ENCODE data around the gene HS3ST4. TPM values are rescaled to one million over a fixed set of nuclear protein-coding genes. Genes with fewer than 3 reads are reported as not detected.

HS3ST4 gene
- total and polyA plus RNA-seq, 2 donors (not counting 3 experiments of a cell fraction or from before 2014, with no cell fraction given), result not detected

- intact Hi-C loops (cut with micrococcal nuclease), result no loop called here
- dilution Hi-C loops (cut with MboI; ENCODE audit: extremely low pct_ligation_motif_present, low sequenced_read_pairs), result no loop called here
- Histone ChIP-seq H2AFZ (ENCODE audit: low read depth, low read length) (no peak overlapping the region), H3K79me2 (ENCODE audit: control insufficient read depth, insufficient read depth, low read length) (no peaks in the 10 kb centered on the region), H3K9me1 (replicated peaks; ENCODE audit: control insufficient read depth, extremely low read depth, insufficient read depth, low read length) (no peaks in the 10 kb centered on the region), H3K9me3 (replicated peaks; ENCODE audit: control insufficient read depth, insufficient read depth, low read length) (no peaks in the 10 kb centered on the region), H3K4me3 (replicated peaks in 1 of 3; ENCODE audit: insufficient read depth in 1 of 3, low read depth in 1 of 3, low read length in 3 of 3) (no peak overlapping the region), H3K9ac (replicated peaks; ENCODE audit: extremely low read depth, insufficient read depth, low read length) (no peak overlapping the region), H3K27me3 (ENCODE audit: control insufficient read depth in 2 of 2, insufficient read depth in 2 of 2, low read length in 2 of 2) (no peaks in the 10 kb centered on the region), H3K27ac (ENCODE audit: insufficient read depth, low read depth, low read length) (no peak overlapping the region), H4K20me1 (replicated peaks; ENCODE audit: control insufficient read depth, extremely low read depth, insufficient read depth, low read length) (no peaks in the 10 kb centered on the region), H3K4me2 (ENCODE audit: insufficient read depth, low read length) (no peak overlapping the region), H3K4me1 (ENCODE audit: control insufficient read depth, extremely low read depth, insufficient read depth, low read length) (no peaks in the 10 kb centered on the region), H3K36me3 (ENCODE audit: control insufficient read depth in 2 of 2, extremely low read depth in 1 of 2, insufficient read depth in 2 of 2, low read length in 2 of 2) (no peaks in the 10 kb centered on the region)
- TF ChIP-seq GATA2 (IDR thresholded peaks at IDR 0.05; ENCODE audit: insufficient read depth, insufficient read length, low read depth, low read length) (no peak), JUN (IDR thresholded peaks at IDR 0.05; ENCODE audit: borderline replicate concordance, insufficient read depth, insufficient read length, low read depth) (no peak), CTCF (IDR thresholded peaks at IDR 0.05; ENCODE audit: extremely low read depth in 1 of 2, insufficient read depth in 1 of 2, low read depth in 1 of 2, low read length in 2 of 2) (no peak), POLR2AphosphoS5 (IDR thresholded peaks at IDR 0.05; ENCODE audit: insufficient read depth, low read depth, low read length) (no peak), MYC (IDR thresholded peaks at IDR 0.05; ENCODE audit: low read depth, low read length) (no peak), POLR2A (IDR thresholded peaks at IDR 0.05; ENCODE audit: low read depth, low read length) (no peak), MAX (IDR thresholded peaks at IDR 0.05; ENCODE audit: insufficient read depth, insufficient read length) (no peak), EZH2 (IDR thresholded peaks at IDR 0.05; ENCODE audit: borderline replicate concordance, low read depth, low read length, severe bottlenecking) (no peak), FOS (IDR thresholded peaks at IDR 0.05; ENCODE audit: borderline replicate concordance, insufficient read depth, low read length) (no peak)
- FAIRE-seq, result no peak
- no peak for DNase-seq (ENCODE audit: low read depth, low spot score)
- no TSS peak for BruUV-seq (replicated peaks)
- ChIA-PET POLR2A (no interaction called here), CTCF (no interaction called here)
Observed at GRCh38 chr16:25676820-25677219, 14.9 kb upstream of the HS3ST4 start.

Data from endothelial cell of umbilical vein (primary cell).